Measurements from ENCODE around the gene PI4K2B.

DNA sequence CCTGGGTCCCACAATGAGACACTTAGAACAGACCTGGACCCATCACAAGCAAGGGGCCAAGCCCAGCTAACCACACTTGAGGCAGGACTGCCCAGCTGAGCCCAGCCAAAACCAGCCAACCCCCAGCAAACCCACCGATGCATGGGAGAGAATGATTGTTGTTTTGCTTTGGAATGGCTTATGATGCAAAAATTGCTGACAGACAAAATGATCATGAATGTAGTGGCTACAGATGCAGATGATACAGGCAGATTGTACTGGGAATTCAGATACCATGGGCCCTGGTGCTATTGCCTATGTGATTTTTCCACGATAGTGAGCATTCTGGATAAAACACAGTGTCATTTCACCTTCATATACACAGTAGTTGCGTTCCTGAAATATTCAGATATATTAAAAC, 69.7 kb downstream of the PI4K2B start:
- TF ChIP-seq STAT1 (IDR thresholded peaks at IDR 0.05; ENCODE audit: unreplicated experiment), result no peak
- no peak for TF ChIP-seq EZH2phosphoT487 (IDR thresholded peaks at IDR 0.05; ENCODE audit: unreplicated experiment)
- no peak for TF ChIP-seq CTCF (conservative IDR thresholded peaks at IDR 0.05; ENCODE audit: low read depth in 2 of 2)
- no peak for TF ChIP-seq CREB1 (CRISPR knock-in tag; IDR thresholded peaks at IDR 0.05; ENCODE audit: low read depth)
- TF ChIP-seq REST (IDR thresholded peaks at IDR 0.05; ENCODE audit: unreplicated experiment), result no peak
- no peak for TF ChIP-seq POLR2AphosphoS5 (IDR thresholded peaks at IDR 0.05; ENCODE audit: low read depth)
- no peak for TF ChIP-seq NANOG (IDR thresholded peaks at IDR 0.05; ENCODE audit: borderline replicate concordance)
- TF ChIP-seq EZH2 (IDR thresholded peaks at IDR 0.05; ENCODE audit: low read depth, unreplicated experiment), result no peak
